SU-DHL-6 (cell line): Measurements from ENCODE around the gene STK38L.

Experiments
- H2AFZ ChIP-seq: fragments of 200-600 bp; sonication (generic); 2 replicates; pipeline ENCODE4 v1.6.1; 2014; ENCODE audit warnings: low read depth, mild to moderate bottlenecking, moderate library complexity, mixed read lengths, antibody characterized with exemption, low read length; ENCODE audit not compliant: severe bottlenecking
- H3F3A ChIP-seq: fragments of 200-600 bp; shearing (Covaris generic); 2 replicates; pipeline ENCODE4 v1.6.0; 2016; ENCODE audit warnings: antibody characterized with exemption, mild to moderate bottlenecking; ENCODE audit not compliant: insufficient read depth
- H3K27ac ChIP-seq: fragments of 200-600 bp; sonication (generic); 2 replicates; pipeline ENCODE4 v1.5.1; 2016; ENCODE audit warnings: low read depth, mild to moderate bottlenecking, low read length, moderate library complexity, mixed read lengths
- H3K27me3 ChIP-seq: fragments of 200-600 bp; sonication (generic), shearing (Covaris generic); 2 replicates; pipeline ENCODE4 v1.6.0; 2014; ENCODE audit warnings: mild to moderate bottlenecking, low read length
- H3K36me3 ChIP-seq: fragments of 200-600 bp; sonication (generic); 2 replicates; pipeline ENCODE4 v1.6.1; 2014; ENCODE audit warnings: mild to moderate bottlenecking, low read length, mixed read lengths
- H3K4me2 ChIP-seq: fragments of 300-600, 200-600 bp; shearing (Covaris generic), sonication (generic); 2 replicates; pipeline ENCODE4 v1.6.0; 2014; ENCODE audit warnings: low read length, low read depth, mild to moderate bottlenecking; ENCODE audit not compliant: poor library complexity, severe bottlenecking
- H3K4me3 ChIP-seq: fragments of 200-600 bp; sonication (generic); 2 replicates; pipeline ENCODE4 v1.5.1; 2014; ENCODE audit warnings: antibody characterized with exemption, low read length, mild to moderate bottlenecking, mixed read lengths; ENCODE audit not compliant: insufficient read depth, poor library complexity, severe bottlenecking
- H3K79me2 ChIP-seq: fragments of 200-600 bp; sonication (generic); 2 replicates; pipeline ENCODE4 v1.6.1; 2014; ENCODE audit warnings: mild to moderate bottlenecking, low read length, moderate library complexity; ENCODE audit not compliant: insufficient read depth
- H3K9ac ChIP-seq: fragments of 200-600 bp; sonication (generic); 2 replicates; pipeline ENCODE4 v1.7.0; 2014; ENCODE audit warnings: mild to moderate bottlenecking, low read length
- H3K9me2 ChIP-seq: fragments of 200-600 bp; sonication (generic); replicated peaks from 2 replicates; pipeline ENCODE4 v1.6.1; 2014; ENCODE audit warnings: low read length; ENCODE audit not compliant: insufficient read depth
- H3K9me3 ChIP-seq: fragments of 200-600 bp; sonication (generic); 2 replicates; pipeline ENCODE4 v1.6.1; 2014; ENCODE audit warnings: low read length, mixed read lengths; ENCODE audit not compliant: insufficient read depth
- H4K20me1 ChIP-seq: fragments of 200-600 bp; sonication (generic); 2 replicates; pipeline ENCODE4 v1.6.1; 2014; ENCODE audit warnings: low read depth, mild to moderate bottlenecking, antibody characterized with exemption, low read length, moderate library complexity, mixed read lengths
- EZH2phosphoT487 ChIP-seq: fragments of 200-600 bp; sonication (generic), shearing (Covaris generic); conservative IDR thresholded peaks from 2 replicates; pipeline ENCODE4 v1.6.1; 2018; ENCODE audit warnings: mild to moderate bottlenecking, antibody characterized with exemption, low read length, moderate library complexity, mixed read lengths
- TF ChIP-seq, protein P1 (sequence below): fragments of 200-600 bp; sonication (generic); IDR thresholded peaks from one replicate; pipeline ENCODE4 v1.5.1; 2017; ENCODE audit warnings: antibody characterized with exemption, mild to moderate bottlenecking, low read length, moderate library complexity; ENCODE audit not compliant: insufficient read depth, poor library complexity, severe bottlenecking

The STK38L gene

DNA sequence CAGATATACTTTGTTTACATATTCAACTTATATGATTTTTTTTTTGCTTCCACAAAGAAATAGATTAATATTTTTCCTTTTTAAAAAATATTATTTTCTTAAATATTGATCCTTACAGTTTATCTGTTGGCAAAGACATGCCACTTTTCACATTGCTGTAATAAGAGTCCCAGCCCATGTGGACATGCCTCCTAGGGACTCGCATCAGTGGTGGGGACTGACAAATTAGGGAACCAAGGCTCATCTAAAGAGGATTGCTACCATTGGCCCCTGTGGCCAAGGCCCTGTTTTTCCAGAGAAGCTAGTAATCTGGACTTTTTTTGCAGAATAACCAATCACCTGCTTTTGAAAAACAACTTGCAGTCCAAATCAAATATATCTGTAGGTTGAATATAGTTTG, 60.8 kb downstream of the STK38L start:
- Histone ChIP-seq H3K4me2 (no peak overlapping the region), H3K9me3 (no peaks in the 10 kb centered on the region), H3K27me3 (no peaks in the 10 kb centered on the region), H3K9me2 (no peaks in the 10 kb centered on the region), H3K36me3 (no peaks in the 10 kb centered on the region; the same call in 1 of the 2 replicates), H3K27ac (no peak overlapping the region), H4K20me1 (no peaks in the 10 kb centered on the region), H2AFZ (peak overlapping the region; percentile 54), H3K79me2 (no peaks in the 10 kb centered on the region), H3F3A (no peaks in the 10 kb centered on the region), H3K9ac (no peak overlapping the region), H3K4me3 (no peak overlapping the region)
- TF ChIP-seq EZH2phosphoT487 = no peak
- TF ChIP-seq, protein P1, sequence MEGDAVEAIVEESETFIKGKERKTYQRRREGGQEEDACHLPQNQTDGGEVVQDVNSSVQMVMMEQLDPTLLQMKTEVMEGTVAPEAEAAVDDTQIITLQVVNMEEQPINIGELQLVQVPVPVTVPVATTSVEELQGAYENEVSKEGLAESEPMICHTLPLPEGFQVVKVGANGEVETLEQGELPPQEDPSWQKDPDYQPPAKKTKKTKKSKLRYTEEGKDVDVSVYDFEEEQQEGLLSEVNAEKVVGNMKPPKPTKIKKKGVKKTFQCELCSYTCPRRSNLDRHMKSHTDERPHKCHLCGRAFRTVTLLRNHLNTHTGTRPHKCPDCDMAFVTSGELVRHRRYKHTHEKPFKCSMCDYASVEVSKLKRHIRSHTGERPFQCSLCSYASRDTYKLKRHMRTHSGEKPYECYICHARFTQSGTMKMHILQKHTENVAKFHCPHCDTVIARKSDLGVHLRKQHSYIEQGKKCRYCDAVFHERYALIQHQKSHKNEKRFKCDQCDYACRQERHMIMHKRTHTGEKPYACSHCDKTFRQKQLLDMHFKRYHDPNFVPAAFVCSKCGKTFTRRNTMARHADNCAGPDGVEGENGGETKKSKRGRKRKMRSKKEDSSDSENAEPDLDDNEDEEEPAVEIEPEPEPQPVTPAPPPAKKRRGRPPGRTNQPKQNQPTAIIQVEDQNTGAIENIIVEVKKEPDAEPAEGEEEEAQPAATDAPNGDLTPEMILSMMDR = no peak

DNA sequence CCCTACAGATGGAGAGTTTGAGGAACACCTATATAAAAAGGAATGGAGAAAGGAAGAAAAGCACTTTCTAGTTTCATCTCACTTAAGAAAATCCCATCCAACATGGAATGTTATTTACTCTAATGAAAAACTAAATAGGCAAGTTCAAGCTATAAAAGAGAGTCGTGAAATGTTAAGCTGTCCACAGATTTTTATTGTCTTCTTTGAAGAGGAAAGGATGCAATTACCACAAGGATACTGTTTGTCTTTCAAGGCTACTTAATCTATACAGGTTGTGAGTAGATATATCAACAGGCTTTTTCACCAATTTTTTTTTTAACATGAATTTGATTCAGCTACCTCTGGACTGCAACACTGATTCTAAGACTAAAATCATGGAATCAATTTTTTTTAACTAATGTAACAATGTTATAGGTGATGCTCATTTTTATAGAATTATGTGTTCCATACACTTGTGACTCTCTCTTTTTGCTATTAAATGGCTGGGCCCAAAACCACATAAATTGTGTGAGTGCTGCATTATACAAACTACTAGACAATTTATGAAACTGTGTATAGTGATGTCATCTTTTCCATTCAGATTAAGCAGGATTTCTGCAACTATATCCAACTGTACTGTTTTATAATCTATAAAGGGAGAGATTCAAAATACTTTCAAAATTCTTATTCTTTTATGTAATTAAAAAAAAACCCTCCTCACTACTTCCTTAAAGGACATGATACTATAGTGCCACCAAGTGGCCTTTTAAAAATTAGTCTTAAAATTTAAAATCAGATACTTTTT, 61.8 kb downstream of the STK38L start:
- Histone ChIP-seq H3K9me2 (no peaks in the 10 kb centered on the region), H3K9me3 (no peaks in the 10 kb centered on the region), H4K20me1 (no peaks in the 10 kb centered on the region), H3F3A (no peaks in the 10 kb centered on the region), H3K27ac (no peak overlapping the region), H3K79me2 (no peaks in the 10 kb centered on the region), H3K27me3 (no peaks in the 10 kb centered on the region), H3K4me2 (no peak overlapping the region), H3K9ac (no peak overlapping the region), H3K4me3 (no peak overlapping the region), H2AFZ (no peak overlapping the region), H3K36me3 (no peaks in the 10 kb centered on the region; the same call in 1 of the 2 replicates)
- TF ChIP-seq, protein P1 = peak; percentile 29
- TF ChIP-seq EZH2phosphoT487 = no peak

DNA sequence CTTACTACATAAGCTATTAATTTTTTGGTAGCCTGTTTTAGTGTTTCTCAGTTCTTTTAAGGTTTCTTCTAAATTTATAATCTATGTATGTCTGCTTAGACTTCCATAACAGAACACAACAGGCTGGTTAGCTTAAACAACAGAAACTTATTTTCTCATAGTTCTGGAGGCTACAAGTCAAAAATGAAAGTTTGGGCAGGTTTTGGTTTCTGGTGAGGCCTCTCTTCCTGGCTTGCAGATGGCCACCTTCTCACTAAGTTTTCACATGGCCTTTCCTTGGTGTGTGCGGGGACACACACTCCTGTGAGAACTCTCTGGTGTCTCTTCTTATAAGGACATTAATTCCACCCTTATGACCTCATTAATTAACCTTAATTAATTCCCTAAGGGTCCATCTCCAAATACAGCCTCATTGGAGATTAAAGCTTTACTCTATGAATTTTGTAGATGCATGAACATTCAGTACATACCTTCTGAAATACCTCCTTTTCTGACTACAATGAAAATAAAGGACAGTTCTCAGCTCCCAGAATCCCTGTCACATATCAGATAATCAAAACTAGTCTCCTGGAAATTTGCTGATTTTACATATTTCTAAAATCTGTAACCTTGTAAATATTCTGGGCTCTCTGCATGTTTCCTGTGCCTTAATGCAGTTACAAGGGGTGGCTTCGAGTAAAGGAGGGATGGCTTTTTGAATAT, 65.4 kb downstream of the STK38L start:
- no peak overlapping the region for H3K4me3 ChIP-seq
- H3K27ac ChIP-seq = no peak overlapping the region
- H3K36me3 ChIP-seq = no peaks in the 10 kb centered on the region; the same call in 1 of the 2 replicates
- no peak overlapping the region for H3K4me2 ChIP-seq
- H3K9me2 ChIP-seq = no peaks in the 10 kb centered on the region
- no peak for TF ChIP-seq EZH2phosphoT487
- TF ChIP-seq, protein P1 = no peak
- no peaks in the 10 kb centered on the region for H3K9me3 ChIP-seq
- H3F3A ChIP-seq = no peaks in the 10 kb centered on the region
- no peaks in the 10 kb centered on the region for H4K20me1 ChIP-seq
- H3K79me2 ChIP-seq = no peaks in the 10 kb centered on the region
- no peak overlapping the region for H2AFZ ChIP-seq
- no peak overlapping the region for H3K9ac ChIP-seq
- no peaks in the 10 kb centered on the region for H3K27me3 ChIP-seq
